Measurements from ENCODE around the gene KCNN4. TPM values are rescaled to one million over a fixed set of nuclear protein-coding genes. Genes with fewer than 3 reads are reported as not detected.

Gene KCNN4
- total RNA-seq, 1 experiment from 2014 or later = 92.7 TPM

DNA sequence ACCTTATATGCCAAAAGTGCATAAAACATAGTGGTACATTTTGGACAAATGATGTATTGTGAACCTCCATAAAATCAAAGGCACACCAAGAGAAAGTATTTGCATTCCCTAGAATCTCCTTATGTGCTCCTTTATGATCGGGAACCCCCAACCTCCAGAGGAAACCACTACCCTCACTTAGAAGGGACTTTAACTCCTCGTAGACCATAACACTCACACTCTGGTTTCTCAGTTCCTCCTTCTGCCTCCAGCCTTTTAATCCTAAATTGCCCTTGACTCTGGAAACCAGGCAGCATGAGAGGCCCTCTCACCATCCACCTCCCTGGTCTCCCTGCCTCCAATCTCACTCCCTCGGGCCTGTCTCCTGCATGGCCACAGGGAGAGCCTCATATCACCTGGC, 9.8 kb upstream of the KCNN4 start:
- no TSS peak for BruUV-seq (replicated peaks)
- no peak for DNase-seq
- no peak for TF ChIP-seq EZH2 (IDR thresholded peaks at IDR 0.05; ENCODE audit: low read depth)
- TF ChIP-seq, protein P1, sequence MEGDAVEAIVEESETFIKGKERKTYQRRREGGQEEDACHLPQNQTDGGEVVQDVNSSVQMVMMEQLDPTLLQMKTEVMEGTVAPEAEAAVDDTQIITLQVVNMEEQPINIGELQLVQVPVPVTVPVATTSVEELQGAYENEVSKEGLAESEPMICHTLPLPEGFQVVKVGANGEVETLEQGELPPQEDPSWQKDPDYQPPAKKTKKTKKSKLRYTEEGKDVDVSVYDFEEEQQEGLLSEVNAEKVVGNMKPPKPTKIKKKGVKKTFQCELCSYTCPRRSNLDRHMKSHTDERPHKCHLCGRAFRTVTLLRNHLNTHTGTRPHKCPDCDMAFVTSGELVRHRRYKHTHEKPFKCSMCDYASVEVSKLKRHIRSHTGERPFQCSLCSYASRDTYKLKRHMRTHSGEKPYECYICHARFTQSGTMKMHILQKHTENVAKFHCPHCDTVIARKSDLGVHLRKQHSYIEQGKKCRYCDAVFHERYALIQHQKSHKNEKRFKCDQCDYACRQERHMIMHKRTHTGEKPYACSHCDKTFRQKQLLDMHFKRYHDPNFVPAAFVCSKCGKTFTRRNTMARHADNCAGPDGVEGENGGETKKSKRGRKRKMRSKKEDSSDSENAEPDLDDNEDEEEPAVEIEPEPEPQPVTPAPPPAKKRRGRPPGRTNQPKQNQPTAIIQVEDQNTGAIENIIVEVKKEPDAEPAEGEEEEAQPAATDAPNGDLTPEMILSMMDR (conservative IDR thresholded peaks at IDR 0.05) = no peak
- no peaks in the 10 kb centered on the region for H3K36me3 ChIP-seq (ENCODE audit: low read depth)
- intact Hi-C loops (cut with micrococcal nuclease; ENCODE audit: unreplicated experiment) = no loop called here
- ChIA-PET POLR2A (ENCODE audit: unreplicated experiment) (no interaction called here), CTCF (no interaction called here)
- no peak overlapping the region for H3K4me3 ChIP-seq
- no peaks in the 10 kb centered on the region for H3K9me3 ChIP-seq (ENCODE audit: insufficient read depth, low read depth)
- no peaks in the 10 kb centered on the region; the same call in 1 of the 2 replicates for H4K20me1 ChIP-seq (ENCODE audit: insufficient read depth)
- H3K9me2 ChIP-seq (ENCODE audit: insufficient read depth) = no peaks in the 10 kb centered on the region
- peaks cover 7% of the 10 kb centered on the region; the same call in 1 of the 2 replicates for H3K4me1 ChIP-seq (replicated peaks; ENCODE audit: insufficient read depth)
- no peaks in the 10 kb centered on the region for H3K27me3 ChIP-seq (ENCODE audit: insufficient read depth, low read depth)
- H2AFZ ChIP-seq = no peak overlapping the region
- H3K27ac ChIP-seq = no peak overlapping the region
- H3F3A ChIP-seq (ENCODE audit: insufficient read depth, low read depth) = peaks cover 13% of the 10 kb centered on the region
- no peak overlapping the region for H3K4me2 ChIP-seq
- no peaks in the 10 kb centered on the region for H3K79me2 ChIP-seq (ENCODE audit: low read depth)

DNA sequence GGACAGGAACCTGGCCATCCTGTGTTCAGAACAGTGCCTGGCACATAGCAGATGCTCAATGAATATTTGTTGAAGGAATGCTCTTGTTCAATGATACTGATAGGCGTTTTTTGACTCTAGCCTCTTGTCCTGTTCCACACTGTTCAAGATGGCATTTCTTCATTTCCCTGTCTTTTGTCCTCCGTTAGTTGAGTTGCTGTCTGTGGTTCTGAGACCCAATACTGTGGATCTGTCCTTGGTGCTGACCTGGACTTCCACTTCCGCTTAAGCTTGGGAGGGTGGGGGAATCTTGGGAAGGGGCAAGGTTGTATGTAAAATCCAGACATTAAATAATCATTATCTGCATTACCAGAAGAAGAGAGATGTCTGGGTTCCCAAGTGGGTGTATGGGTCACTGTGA, 8.3 kb upstream of the KCNN4 start:
- Histone ChIP-seq H4K20me1 (ENCODE audit: insufficient read depth) (no peaks in the 10 kb centered on the region; the same call in 1 of the 2 replicates), H3K36me3 (ENCODE audit: low read depth) (no peaks in the 10 kb centered on the region), H3K4me1 (replicated peaks; ENCODE audit: insufficient read depth) (peaks cover 20% of the 10 kb centered on the region), H3K27ac (no peak overlapping the region), H3K79me2 (ENCODE audit: low read depth) (no peaks in the 10 kb centered on the region), H3K4me2 (no peak overlapping the region), H3K4me3 (no peak overlapping the region), H3F3A (ENCODE audit: insufficient read depth, low read depth) (peaks cover 25% of the 10 kb centered on the region), H3K27me3 (ENCODE audit: insufficient read depth, low read depth) (no peaks in the 10 kb centered on the region), H2AFZ (no peak overlapping the region), H3K9me3 (ENCODE audit: insufficient read depth, low read depth) (no peaks in the 10 kb centered on the region), H3K9me2 (ENCODE audit: insufficient read depth) (no peaks in the 10 kb centered on the region)
- ChIA-PET POLR2A (ENCODE audit: unreplicated experiment) (no interaction called here), CTCF (no interaction called here)
- intact Hi-C loops (cut with micrococcal nuclease; ENCODE audit: unreplicated experiment) = loop anchor here (10.0 kb wide), 1 partner anchor 344 kb away; no protein-coding TSS in a partner anchor
- TF ChIP-seq, protein P1 (conservative IDR thresholded peaks at IDR 0.05) = no peak
- TF ChIP-seq EZH2 (IDR thresholded peaks at IDR 0.05; ENCODE audit: low read depth) = no peak
- no TSS peak for BruUV-seq (replicated peaks)
- no peak for DNase-seq

GRCh38 chr19:43786665-43787064, 5.9 kb upstream of the KCNN4 start:
- no peak overlapping the region for H3K4me2 ChIP-seq
- no peak for TF ChIP-seq EZH2 (IDR thresholded peaks at IDR 0.05; ENCODE audit: low read depth)
- TF ChIP-seq, protein P1 (conservative IDR thresholded peaks at IDR 0.05) = no peak
- ChIA-PET POLR2A (ENCODE audit: unreplicated experiment) (no interaction called here), CTCF (no interaction called here)
- no peaks in the 10 kb centered on the region for H3K9me2 ChIP-seq (ENCODE audit: insufficient read depth)
- H3K27ac ChIP-seq = no peak overlapping the region
- no peaks in the 10 kb centered on the region for H3K36me3 ChIP-seq (ENCODE audit: low read depth)
- no peak overlapping the region for H3K4me3 ChIP-seq
- no TSS peak for BruUV-seq (replicated peaks)
- H4K20me1 ChIP-seq (ENCODE audit: insufficient read depth) = no peaks in the 10 kb centered on the region
- peaks cover 35% of the 10 kb centered on the region for H3K4me1 ChIP-seq (replicated peaks; ENCODE audit: insufficient read depth)
- no peak for DNase-seq
- H2AFZ ChIP-seq = no peak overlapping the region
- peaks cover 45% of the 10 kb centered on the region for H3F3A ChIP-seq (ENCODE audit: insufficient read depth, low read depth)
- H3K9me3 ChIP-seq (ENCODE audit: insufficient read depth, low read depth) = no peaks in the 10 kb centered on the region
- no peaks in the 10 kb centered on the region for H3K27me3 ChIP-seq (ENCODE audit: insufficient read depth, low read depth)
- 0 out of 2 replicates have a peak, but pooled peaks cover under 1% of the 10 kb centered on the region for H3K79me2 ChIP-seq (ENCODE audit: low read depth)
- intact Hi-C loops (cut with micrococcal nuclease; ENCODE audit: unreplicated experiment) = loop anchor here (10.0 kb wide), 1 partner anchor 342 kb away; no protein-coding TSS in a partner anchor
